Activated naive CD8-positive, alpha-beta T cell (primary cell): ENCODE measurements around the gene ABHD10.
A peak's percentile ranks its signal among the peaks of the same experiment; 100 is the strongest.

Experiments used
- H3K27ac Mint-ChIP-seq: one replicate; pipeline ENCODE4 v1.8.0; 2021; ENCODE audit warnings: mixed read lengths
- H3K27me3 Mint-ChIP-seq: one replicate; pipeline ENCODE4 v1.8.0; 2021; ENCODE audit warnings: mixed read lengths
- H3K36me3 Mint-ChIP-seq: one replicate; pipeline ENCODE4 v1.8.0; 2021; ENCODE audit warnings: mixed read lengths
- H3K4me1 Mint-ChIP-seq: one replicate; pipeline ENCODE4 v1.8.0; 2021; ENCODE audit warnings: low read depth, mixed read lengths
- H3K4me3 Mint-ChIP-seq: one replicate; pipeline ENCODE4 v1.8.0; 2021; ENCODE audit warnings: mild to moderate bottlenecking, mixed read lengths
- H3K9me3 Mint-ChIP-seq: one replicate; pipeline ENCODE4 v1.8.0; 2021; ENCODE audit warnings: low read depth, mixed read lengths

ABHD10 gene

DNA sequence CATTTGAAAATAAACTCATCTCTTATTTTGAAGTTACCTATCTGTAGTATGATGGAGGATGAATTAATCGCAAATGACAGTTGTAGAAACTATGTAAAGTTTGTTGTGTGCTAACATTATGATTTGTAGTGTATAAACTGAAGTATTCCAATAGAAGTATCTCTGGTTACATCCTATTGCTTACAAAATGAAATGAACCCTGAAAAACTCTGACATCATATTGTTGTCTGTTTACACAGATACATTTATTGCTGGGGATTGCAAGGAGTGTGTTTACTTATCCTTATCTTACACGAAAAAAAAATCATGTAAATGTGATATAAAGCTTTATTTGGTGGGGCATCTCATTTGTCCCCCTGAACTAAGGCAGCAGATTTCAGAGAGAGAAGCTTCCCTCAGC lies 2.6 kb upstream of the ABHD10 start:
- no peak overlapping the region for H3K4me3 Mint-ChIP-seq
- no peaks in the 10 kb centered on the region for H3K9me3 Mint-ChIP-seq
- no peaks in the 10 kb centered on the region for H3K36me3 Mint-ChIP-seq
- peaks cover 24% of the 10 kb centered on the region for H3K4me1 Mint-ChIP-seq
- H3K27ac Mint-ChIP-seq: no peak overlapping the region
- no peaks in the 10 kb centered on the region for H3K27me3 Mint-ChIP-seq

DNA sequence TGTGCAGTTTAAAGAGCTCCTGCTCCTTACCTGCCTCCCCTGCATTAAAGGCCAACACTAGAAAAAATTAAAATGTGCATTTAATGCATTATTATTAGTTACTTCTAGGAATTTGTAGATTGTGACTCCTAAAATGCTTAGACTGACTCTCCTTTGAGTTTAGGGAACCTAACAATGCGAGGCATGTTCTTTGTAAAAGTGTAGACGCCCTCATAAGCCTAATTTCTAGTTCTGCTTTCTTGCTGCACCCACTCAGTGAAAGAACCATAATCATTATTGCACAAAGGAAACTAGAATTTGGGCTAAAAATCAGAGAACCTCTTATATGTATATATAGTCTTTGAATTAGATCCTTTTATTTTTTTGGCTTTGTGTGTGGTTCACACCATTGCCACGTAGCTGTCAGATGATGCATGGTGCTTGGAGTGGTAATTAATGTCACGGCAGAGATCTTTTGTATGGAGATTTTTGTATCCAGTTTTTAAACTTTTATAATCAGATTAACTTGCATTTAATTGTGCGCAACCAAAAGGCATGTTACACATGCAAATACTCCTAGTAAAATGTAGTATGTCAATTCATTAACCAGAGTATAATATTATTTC lies 710 bp downstream of the ABHD10 start:
- H3K4me3 Mint-ChIP-seq: peak overlapping the region; percentile 93
- no peaks in the 10 kb centered on the region for H3K36me3 Mint-ChIP-seq
- H3K4me1 Mint-ChIP-seq: peaks cover 53% of the 10 kb centered on the region
- H3K9me3 Mint-ChIP-seq: no peaks in the 10 kb centered on the region
- H3K27ac Mint-ChIP-seq: peak overlapping the region; percentile 80
- H3K27me3 Mint-ChIP-seq: no peaks in the 10 kb centered on the region

DNA sequence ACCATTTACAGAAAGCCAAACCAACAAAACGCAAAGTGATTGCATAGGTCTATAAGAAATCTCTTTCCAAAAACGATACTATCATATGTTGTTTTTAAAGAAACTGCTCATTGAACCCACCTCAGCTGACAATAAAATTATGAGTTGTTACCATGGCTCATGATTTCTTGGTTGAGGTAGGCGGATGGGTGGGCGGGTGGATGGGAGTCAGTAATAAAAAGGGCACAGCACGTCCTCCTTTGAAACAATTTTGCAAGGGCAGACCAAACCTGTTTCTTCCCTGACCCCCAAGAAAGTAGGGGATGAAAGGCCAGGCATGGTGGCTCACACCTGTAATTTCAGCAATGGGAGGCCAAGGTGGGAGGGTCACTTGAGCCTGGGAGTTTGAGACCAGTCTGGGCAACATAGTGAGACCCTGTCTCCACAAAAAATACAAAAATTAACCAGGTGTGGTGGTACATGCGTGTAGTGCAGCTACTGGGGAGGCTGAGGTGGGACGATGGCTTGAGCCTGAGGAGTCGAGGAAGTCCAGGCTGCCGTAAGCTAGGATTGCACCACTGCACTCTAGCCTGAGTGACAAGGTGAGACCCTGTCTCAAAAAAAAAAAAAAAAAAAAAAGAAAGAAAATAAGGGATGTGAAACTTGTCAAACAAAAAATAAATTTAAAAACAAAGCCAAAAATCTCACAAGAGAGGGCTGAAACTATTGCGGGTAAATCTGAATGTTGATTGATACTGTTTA lies 2.1 kb downstream of the ABHD10 start:
- Mint-ChIP-seq H3K36me3 (peaks cover 2% of the 10 kb centered on the region), H3K27me3 (no peaks in the 10 kb centered on the region), H3K27ac (peak overlapping the region; percentile 80), H3K4me1 (peaks cover 67% of the 10 kb centered on the region), H3K4me3 (peak overlapping the region; percentile 93), H3K9me3 (no peaks in the 10 kb centered on the region)

DNA sequence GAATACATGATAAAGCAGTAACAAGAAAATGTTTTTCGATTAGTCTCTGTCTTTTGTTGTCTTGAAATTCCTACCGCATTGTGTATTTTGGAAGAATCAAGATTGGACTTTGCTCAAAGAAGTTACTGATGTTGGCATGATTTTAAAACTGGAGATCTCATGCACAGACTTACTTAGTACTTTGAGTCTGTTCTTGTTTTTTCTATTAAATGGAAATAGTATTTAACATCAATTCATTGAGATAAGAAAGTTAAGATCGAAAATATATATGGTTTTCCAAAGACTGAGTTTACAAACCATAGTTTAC lies 2.6 kb downstream of the ABHD10 start:
- Mint-ChIP-seq H3K4me3 (peak overlapping the region; percentile 93), H3K36me3 (peaks cover 3% of the 10 kb centered on the region)

DNA sequence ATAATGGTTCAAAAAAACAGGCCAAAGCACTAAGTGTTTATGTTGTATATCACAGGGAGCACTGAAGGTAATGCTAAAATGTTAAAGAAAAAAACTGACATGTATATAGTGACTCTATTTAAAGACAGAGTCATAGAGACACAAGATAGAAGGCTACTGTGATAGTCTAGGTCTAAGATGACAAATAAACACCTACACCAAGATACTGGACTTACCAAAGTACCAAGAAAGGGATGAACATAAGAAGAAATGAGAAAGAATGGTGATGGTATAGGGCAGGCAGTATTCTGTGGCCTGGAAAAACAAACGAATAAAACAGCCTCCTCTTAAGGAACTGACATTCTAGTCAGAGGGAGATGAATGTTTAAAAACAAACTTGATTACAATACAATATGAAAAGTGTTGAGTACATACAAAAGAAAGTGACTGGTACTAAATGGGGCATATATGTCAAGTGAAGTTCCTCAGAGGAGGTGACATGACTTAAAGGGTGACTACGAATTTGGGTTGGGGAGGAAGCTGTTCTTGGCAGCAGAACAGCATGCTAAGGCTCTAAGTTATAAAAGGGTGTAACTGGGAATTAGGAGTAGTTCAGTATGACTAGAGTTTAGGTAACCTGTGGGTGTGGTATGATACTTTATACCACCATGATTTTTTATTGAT lies 5.9 kb downstream of the ABHD10 start:
- Mint-ChIP-seq H3K4me3 (peak overlapping the region; percentile 14), H3K27me3 (no peaks in the 10 kb centered on the region), H3K9me3 (no peaks in the 10 kb centered on the region), H3K4me1 (peaks cover 87% of the 10 kb centered on the region), H3K27ac (peak overlapping the region; percentile 80), H3K36me3 (peaks cover 5% of the 10 kb centered on the region)

More for the DNA sequence above, 2.6 kb downstream of the ABHD10 start:
- H3K9me3 Mint-ChIP-seq: no peaks in the 10 kb centered on the region
- H3K27ac Mint-ChIP-seq: peak overlapping the region; percentile 22
- no peaks in the 10 kb centered on the region for H3K27me3 Mint-ChIP-seq
- peaks cover 71% of the 10 kb centered on the region for H3K4me1 Mint-ChIP-seq

DNA sequence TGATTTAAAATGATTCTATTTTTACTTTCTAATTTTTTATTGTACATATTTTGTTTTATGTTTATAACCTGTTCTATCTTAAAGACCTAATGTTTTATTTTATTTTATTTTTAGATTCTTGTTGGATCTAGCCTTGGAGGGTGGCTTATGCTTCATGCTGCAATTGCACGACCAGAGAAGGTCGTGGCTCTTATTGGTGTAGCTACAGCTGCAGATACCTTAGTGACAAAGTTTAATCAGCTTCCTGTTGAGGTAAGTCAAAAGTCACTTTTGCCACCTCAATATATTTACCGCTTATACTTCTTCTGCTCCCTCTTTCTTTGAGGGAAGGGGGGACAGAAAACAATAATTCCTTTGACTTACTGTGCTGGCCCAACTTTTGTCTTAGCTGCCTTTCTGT lies 8.0 kb downstream of the ABHD10 start:
- H3K4me3 Mint-ChIP-seq: no peak overlapping the region
- peaks cover 68% of the 10 kb centered on the region for H3K4me1 Mint-ChIP-seq
- no peaks in the 10 kb centered on the region for H3K9me3 Mint-ChIP-seq
- peaks cover 6% of the 10 kb centered on the region for H3K36me3 Mint-ChIP-seq
- peak overlapping the region; percentile 64 for H3K27ac Mint-ChIP-seq
- no peaks in the 10 kb centered on the region for H3K27me3 Mint-ChIP-seq

DNA sequence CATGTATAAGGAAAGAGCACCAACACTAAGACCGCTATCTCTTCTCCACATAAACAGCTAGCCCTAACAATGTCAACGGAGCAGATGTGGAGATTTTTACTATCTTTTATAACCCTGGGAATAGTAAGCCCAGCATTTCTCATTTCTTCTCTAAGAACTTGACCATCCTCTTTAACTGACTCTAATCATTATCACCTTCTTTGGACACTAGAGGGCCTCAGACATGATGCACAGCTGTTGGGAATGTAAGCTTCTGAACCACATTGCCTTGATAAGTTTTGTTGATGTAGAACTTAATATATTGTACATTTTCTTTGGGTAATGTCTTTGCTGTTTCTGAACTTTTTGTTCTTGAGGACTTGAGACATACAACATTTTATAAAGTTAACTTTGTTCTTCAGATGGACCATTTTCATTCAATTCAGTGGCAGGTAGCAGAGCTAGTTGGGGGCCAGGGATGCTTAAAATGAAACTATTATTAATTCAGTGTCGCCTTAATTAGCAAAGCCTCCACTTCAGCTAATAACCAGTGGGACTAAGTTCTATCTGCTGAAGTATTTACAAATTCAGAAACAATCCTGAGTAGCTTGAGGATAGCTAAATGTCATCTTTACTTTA lies 10.3 kb downstream of the ABHD10 start:
- Mint-ChIP-seq H3K36me3 (peaks cover 16% of the 10 kb centered on the region), H3K27ac (peak overlapping the region; percentile 51), H3K27me3 (no peaks in the 10 kb centered on the region), H3K4me1 (peaks cover 50% of the 10 kb centered on the region), H3K9me3 (no peaks in the 10 kb centered on the region), H3K4me3 (peak overlapping the region; percentile 7)

DNA sequence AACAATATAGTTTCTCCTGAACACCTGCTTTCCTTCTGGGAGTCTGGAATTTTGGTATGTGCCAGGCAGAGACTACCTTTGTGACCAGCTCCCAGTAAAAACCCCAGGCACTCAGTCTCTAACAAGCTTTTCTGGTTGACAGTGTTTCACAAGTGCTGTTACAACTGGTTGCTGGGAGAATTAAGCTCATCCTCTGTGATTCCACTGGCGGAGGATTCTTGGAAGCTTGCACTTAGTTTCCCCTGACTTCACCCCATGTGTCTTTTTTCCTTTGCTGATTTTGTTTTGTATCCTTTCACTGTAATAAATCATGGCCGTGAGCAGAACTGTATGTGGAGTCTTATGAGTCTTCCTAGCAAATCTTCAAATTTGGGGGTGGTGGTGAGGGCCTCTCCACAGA lies 14.2 kb downstream of the ABHD10 start:
- H3K27ac Mint-ChIP-seq: peak overlapping the region; percentile 13
- peaks cover 16% of the 10 kb centered on the region for H3K4me1 Mint-ChIP-seq
- no peaks in the 10 kb centered on the region for H3K9me3 Mint-ChIP-seq
- peaks cover 13% of the 10 kb centered on the region for H3K36me3 Mint-ChIP-seq
- no peaks in the 10 kb centered on the region for H3K27me3 Mint-ChIP-seq
- H3K4me3 Mint-ChIP-seq: no peak overlapping the region

DNA sequence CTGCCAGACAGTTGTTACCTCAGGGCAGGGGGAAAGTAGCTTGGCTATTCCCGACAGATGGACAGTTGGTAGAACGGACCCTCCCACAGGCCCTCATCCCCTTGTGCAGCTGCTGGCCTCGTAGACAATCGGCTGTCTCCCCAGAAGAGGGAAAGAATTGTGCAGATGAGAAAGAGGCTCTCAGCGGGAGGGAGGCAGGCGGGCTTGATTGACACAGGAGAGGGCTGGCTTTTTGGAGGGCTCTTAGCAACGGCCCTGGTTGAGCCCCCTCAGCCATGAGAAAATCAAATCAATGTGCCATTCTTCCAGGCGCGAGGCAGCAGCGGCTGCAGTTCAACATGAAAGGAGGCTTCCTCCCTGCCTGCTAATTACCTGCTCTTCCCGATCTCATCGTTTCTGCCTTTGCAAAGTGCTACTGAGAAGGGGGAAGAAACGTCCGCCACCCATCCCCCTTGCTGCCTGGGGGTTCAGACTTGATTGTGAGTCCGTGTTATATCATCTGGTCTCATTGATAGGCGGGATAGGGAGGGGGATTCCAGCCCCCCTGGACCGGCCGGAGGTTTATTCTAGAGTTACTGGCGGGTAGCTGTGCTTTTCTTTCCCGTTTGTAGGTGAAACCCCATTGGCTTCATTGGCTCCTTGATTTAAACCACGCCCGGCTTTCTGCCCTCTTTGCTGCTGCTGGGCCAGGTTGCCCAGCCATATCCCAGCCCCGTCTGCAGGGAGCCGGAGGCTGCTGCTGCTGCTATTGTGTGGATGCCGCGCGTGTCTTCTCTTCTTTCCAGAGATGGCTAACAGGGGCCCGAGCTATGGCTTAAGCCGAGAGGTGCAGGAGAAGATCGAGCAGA lies 20.0 kb downstream of the ABHD10 start, which contains the start of gene TAGLN3:
TAGLN3 (plus strand) TSS at position 287 of the 848 bp plus-strand sequence; CDS start at position 788, 501 bp downstream.
- peaks cover 49% of the 10 kb centered on the region for H3K4me1 Mint-ChIP-seq
- H3K9me3 Mint-ChIP-seq: no peaks in the 10 kb centered on the region
- H3K27me3 Mint-ChIP-seq: no peaks in the 10 kb centered on the region
- H3K4me3 Mint-ChIP-seq: peak within 1 kb of the TSS; percentile 82
- no peaks in the 10 kb centered on the region for H3K36me3 Mint-ChIP-seq
- no peak within 1 kb of the TSS for H3K27ac Mint-ChIP-seq

DNA sequence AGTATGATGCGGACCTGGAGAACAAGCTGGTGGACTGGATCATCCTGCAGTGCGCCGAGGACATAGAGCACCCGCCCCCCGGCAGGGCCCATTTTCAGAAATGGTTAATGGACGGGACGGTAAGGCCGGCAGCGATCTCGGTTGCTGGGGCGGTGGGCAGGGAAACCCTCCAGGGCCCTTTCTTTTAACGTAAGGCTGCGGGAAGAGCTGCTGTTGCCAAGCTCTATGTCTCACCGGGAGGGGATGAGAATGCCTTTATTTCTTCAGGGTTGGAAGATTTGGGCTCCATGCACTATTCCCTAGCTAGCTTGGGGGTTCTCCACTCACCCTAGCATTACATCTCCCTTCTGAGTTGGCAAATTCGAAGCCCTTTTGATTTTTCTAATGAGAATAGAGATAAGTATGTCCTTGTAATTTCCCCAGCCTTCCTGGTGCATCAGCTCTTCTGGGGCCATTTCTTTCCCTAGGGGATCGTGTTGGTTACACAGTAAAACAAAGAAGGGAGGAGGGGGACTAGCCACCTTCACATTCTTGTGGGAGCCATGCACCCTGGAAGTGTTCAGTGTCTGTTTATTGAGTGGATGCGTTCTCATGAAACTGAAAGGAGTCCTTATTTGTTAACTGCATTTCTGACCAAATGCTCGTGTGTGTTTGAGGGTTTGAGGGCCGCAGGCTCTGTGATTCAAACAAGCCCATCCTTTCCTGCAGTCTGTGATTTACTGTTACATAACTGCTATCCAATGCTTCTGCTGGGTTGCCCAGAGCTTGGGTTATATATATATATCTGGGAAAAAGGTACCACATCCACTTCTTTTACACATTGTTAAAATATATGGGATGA lies 20.9 kb downstream of the ABHD10 start:
- no peaks in the 10 kb centered on the region for H3K36me3 Mint-ChIP-seq
- H3K27ac Mint-ChIP-seq: no peak overlapping the region
- H3K4me3 Mint-ChIP-seq: peak overlapping the region; percentile 82
- peaks cover 57% of the 10 kb centered on the region for H3K4me1 Mint-ChIP-seq
- no peaks in the 10 kb centered on the region for H3K9me3 Mint-ChIP-seq
- H3K27me3 Mint-ChIP-seq: no peaks in the 10 kb centered on the region

DNA sequence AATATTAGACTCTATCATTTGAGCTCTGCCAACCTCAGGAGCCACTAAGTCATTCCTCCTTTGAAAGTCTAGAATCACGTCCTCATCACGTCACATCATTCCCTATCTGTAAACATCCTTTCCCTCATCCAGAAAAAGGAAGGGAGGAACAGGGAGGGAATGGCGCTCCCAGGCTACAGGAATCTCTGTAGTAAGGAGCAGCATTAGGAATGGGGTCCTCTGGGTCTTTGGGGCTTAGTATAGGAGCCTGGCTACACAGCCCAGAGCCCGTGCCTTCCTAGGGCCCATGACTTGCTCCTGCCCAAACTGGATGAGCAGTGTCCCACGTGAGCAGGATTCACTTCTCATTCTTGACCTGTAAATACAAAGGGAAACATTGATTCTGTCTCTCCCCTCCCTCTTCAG lies 21.5 kb downstream of the ABHD10 start:
- Mint-ChIP-seq H3K27ac (no peak overlapping the region), H3K27me3 (no peaks in the 10 kb centered on the region), H3K9me3 (no peaks in the 10 kb centered on the region), H3K4me3 (no peak overlapping the region), H3K4me1 (peaks cover 64% of the 10 kb centered on the region), H3K36me3 (no peaks in the 10 kb centered on the region)

DNA sequence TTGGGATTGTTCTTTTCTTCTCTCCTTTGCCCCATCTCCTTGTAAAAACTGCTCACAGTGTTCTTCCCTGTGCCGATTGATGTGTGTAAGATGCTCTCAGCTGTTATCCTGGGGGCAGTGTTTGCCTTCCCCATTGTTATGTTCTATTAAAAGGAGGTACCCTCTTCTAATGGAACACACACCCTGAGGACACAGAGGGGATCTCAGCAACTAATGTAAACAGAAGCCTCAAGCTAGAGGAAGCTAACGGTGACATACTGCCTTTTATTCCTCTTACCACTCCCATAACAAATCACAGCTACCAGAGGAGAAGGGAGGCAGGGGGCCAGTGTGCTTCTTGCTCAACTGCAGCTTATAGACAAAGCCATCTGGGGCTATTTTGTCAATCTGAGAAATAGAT lies 22.1 kb downstream of the ABHD10 start:
- H3K9me3 Mint-ChIP-seq: no peaks in the 10 kb centered on the region
- peaks cover 65% of the 10 kb centered on the region for H3K4me1 Mint-ChIP-seq
- peak overlapping the region; percentile 9 for H3K4me3 Mint-ChIP-seq
- H3K27me3 Mint-ChIP-seq: no peaks in the 10 kb centered on the region
- no peaks in the 10 kb centered on the region for H3K36me3 Mint-ChIP-seq
- no peak overlapping the region for H3K27ac Mint-ChIP-seq

DNA sequence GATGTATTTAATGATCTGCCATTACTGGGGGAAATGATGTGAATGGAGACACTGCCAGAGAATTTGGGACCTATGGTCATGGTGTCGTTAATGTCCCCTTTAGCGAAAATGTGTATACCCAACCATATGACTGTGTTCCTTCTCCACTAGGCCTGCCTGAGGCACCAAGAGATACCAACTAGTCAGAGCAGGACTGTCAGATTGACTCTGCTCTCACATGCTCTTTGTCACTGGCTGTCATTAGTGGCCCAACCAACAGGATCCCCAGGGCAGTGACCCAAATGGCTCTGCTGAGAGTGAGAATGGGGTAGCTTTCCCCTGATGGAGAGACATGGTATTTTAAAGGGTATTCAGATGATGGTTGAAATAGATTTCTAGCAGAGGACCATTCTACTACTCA lies 22.7 kb downstream of the ABHD10 start:
- H3K4me3 Mint-ChIP-seq: peak overlapping the region; percentile 67
- no peaks in the 10 kb centered on the region for H3K9me3 Mint-ChIP-seq
- peak overlapping the region; percentile 92 for H3K27ac Mint-ChIP-seq
- no peaks in the 10 kb centered on the region for H3K27me3 Mint-ChIP-seq
- H3K4me1 Mint-ChIP-seq: peaks cover 65% of the 10 kb centered on the region
- no peaks in the 10 kb centered on the region for H3K36me3 Mint-ChIP-seq
